Left ventricle myocardium superior (tissue), 1 donor: Measurements from ENCODE around the gene CTIF. TPM values are rescaled to one million over a fixed set of nuclear protein-coding genes. Genes with fewer than 3 reads are reported as not detected.

ENCODE experiments used
- ATAC-seq: fragments of 200-7000 bp; cut with Tn5 transposase; one replicate; pipeline ENCODE4 v1.9.1; 2020; ENCODE audit warnings: mild to moderate bottlenecking, moderate library complexity
- DNase-seq: peaks from one replicate; pipeline ENCODE4 v3.0.0-alpha.2; 2020
- intact Hi-C: fragments of 100-400 bp; cut with micrococcal nuclease; formaldehyde crosslinking; loops from one replicate; pipeline ENCODE4 v1.11.0; 2022
- total RNA-seq: library from RNA; stranded (reverse); fragmentation: NEBNext Ultra II Directional; extraction: Animal tissue kit (Norgen Biotek cat#: 25700); gene quantifications from one replicate; pipeline ENCODE4 v1.2.1, GENCODE V29; 2021
- donor health status: DM: no; HTN: yes; CAD: no; lungs with severe emphysema.

CTIF gene
- total RNA-seq, 1 donor from 2014 or later: 59.9 TPM

DNA sequence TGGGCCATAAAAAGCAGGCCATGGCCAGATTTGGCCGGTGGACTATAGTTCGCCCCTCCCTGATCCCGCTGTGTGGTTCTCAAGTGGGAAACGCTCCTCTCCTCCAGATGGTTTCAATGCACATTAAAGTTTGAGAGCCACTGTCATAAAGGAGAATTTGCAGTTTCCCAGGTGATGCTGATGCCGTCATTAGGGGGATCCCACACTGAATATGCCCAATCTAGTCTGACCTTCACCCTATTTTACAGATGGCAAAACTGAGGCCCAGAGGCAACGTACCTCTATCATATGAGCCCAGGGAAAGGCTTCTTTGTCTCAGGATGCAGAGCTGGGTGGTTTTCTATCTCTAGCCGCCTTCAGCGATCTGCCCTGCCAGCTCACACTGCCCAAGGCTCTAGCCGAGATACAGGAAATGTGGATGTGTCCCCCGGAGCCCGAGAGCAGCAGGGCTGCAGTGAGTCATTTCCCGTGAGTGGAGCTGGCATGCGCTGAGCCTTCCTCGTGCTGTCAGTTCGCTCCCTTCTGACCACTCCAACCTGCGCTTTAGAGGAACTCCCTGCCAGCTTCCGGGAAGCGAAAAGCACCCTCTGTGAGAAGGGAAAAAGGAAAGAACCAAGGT is 295.7 kb downstream of the CTIF start:
- ATAC-seq (peak; percentile 78), DNase-seq (peak; percentile 74)
- intact Hi-C loops: no loop called here

DNA sequence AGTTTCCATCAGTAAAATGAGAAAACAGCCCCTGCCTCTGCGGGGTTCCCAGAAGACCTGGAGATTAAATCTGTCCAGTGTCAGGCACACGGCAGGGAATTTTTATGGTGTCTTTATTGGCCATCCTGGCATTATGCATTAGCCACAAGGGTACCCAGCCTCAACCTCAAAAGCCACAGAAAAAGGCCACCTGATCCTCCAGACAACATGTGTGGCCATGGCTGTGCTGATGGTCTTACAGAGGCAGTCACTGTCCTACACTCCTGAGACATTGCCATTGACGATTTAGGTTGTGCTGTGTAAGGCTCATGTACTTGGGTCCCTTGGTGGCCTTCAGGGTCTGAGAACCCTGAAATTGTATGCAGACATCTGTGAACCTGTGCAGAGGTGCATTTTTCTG is 296.3 kb downstream of the CTIF start:
- no peak for ATAC-seq
- DNase-seq: no peak
- intact Hi-C loops: no loop called here

DNA sequence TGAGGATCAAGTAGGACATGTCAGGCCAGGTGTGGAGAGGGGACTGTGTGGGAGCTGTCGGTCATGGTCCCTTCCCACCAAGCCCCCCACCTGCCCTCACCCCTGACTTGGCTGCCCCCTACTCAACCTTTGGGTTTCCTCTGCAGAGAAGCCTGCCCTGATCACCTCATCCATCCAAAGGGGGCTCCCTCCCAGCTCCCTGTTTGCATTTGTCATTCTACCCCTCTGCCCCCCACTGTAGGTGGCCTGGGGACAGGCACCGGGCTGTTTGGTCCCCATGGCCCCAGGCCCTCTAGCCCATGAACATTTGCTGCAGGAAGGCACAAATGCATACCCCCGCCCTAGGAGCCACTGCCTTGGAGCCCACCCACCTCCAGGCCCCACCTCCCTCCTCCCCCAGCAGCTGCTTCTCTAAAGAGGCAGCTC is 296.9 kb downstream of the CTIF start:
- intact Hi-C loops: no loop called here
- no peak for ATAC-seq
- peak; percentile 10 for DNase-seq

DNA sequence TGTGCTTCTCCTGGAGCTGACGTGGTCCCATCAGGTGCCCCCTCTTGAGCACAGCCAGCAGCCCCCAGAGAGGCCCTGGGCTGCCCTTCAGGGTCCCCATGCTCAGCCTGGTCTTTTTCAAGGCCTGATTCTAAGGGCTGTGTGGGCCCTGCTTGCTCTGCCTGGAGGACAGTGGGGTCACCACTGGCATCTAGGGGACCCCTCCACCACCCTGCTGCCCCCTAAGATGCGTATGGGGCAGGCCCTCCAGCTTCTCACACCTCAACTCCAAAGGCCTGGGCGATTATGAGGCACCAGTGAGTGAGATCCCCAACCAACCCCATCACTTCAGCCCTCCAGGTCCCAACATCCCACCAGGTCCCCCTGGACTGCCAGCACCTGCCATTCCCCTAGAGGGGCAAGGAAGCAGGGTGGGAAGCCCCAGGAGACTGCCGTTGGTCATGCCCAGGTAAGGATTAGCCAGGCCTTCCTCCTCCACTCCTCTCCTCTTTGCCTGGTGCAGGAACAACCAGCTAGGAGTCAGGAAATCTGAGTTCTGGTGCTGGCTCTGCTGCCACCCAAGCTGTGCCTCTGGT is 297.5 kb downstream of the CTIF start:
- intact Hi-C loops: no loop called here

DNA sequence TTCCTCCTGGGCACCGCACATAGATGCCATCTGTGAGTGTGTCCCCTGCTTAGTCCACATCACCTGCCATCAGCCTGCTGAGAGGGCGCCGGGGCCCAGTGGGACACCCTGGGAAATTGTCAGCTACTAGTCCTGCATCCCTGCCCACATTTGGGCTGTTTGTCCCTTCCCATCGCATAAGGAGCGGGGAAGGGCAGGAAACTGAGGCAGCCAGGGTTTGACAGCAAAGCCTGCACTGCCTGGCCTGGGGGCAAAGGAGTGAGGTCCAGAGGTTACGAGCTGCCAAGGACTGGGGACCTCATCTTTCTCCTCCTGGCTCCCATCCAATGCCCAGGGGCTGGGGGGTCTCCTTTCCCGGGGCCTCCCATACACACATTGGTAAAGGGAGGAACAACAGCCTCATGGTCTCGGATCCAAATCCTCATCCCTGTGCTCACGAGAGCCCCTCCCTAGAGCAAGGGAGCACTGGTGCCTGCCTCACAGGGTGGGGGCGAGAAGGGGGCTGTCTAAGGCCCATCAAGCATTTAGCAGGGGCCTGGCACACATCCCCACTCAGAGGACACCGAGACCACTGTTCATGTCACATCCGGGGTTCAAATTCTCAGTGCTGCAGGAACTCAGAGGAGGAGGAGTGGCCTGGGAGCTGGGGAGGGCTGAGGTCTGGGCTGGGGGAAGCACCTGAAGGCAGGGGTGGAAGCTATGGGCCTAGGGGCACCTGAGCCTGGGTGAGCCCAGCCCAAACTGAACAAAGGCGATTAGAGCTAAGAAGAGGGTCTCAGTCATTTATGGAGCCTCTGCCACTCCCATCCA is 298.2 kb downstream of the CTIF start:
- ATAC-seq (no peak), DNase-seq (peak; percentile 18)
- intact Hi-C loops: no loop called here

More for the DNA sequence above, 297.5 kb downstream of the CTIF start:
- ATAC-seq (no peak), DNase-seq (peak; percentile 18)

DNA sequence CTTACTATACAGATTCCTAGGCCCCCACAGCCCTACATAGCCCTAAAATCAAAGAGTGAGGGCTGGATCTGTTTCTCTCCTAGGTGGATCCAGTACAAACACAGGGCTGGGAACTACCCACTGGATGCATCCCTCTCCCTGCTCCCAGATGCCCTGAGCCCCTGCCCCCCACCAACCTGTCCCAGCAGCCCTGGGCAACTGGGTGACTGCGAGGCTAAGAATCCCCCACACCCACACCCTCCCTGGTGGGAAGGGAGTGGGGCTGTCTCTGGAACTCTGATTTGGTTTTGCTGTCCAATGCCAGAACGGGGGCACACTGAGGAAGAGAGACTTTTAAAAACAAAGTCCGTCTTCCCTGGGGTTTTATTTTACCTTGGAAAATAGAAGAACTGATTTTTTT is 298.8 kb downstream of the CTIF start:
- intact Hi-C loops: no loop called here
- DNase-seq: peak; percentile 5
- ATAC-seq: no peak

DNA sequence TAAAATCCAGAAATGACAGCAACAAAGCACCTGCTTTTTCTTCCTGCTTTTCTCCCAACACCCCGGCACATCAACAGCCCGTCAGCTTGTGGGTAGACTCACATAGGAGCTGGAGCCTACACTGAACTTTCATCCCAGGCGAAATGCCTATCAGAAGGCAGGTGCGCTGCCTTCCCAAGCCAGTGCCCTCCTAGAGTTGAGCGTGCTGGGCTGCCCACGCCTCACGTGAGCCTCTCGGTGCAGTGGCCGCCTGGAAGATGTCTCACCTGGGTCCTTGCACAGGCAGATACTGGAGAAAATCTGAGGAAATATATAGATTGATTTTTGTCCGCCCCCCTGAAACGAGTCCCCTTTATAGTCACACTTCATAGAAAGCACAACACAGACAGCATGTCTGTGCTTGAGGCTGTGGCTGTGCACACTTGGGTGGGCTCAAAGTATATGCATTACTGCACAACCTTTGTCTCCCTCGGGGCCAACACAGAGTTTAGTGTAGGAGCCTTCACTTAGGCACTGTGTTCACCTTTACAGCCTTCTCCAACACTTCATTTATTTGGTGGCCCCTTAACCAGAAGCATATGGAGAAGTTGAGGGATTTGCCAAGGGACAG is 299.4 kb downstream of the CTIF start:
- intact Hi-C loops: no loop called here
- DNase-seq: peak; percentile 18

DNA sequence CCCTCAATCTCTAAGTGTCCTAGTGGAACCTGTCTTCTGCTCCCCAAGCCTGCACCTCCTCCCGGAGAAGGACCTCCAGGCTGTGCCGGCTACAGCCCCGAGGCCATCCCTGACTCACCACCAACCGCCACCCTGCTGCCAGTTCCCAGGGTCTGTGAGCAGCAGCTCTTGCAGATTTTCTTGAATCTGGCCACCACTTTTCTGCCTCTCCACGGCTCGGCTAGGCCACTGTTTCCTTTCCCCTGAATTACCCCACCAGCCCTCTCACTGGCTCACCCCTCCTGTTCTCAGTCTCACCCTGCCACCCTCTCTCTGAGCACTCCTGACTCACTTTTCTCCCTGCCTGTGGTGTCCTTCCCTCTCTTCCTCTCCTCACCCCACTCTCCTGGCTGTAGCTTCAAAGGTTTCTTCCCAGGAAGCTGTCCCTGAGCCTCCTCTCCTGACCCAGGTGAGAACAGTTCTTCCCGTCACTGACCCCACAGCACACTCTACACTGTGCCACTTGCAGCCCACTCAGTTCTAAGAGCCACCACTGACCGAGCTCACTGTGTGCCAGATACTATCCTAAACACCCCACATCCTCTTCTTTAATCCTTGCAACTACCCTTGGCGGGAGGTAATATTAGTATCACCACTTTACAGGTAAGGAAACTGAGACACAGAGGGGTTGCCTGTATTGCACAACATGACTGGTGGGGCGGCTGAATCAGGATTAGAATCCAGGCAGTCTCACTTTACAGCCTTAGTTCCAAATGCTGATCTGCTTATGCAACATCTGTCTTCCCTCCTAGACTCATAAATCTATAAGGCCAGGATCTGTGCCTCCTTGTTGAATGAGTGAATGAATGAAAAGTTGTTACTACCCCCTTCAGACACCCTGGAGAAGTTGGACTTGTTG is 300.3 kb downstream of the CTIF start:
- no peak for ATAC-seq
- intact Hi-C loops: no loop called here
- DNase-seq: peak; percentile 14

More for the DNA sequence above, 299.4 kb downstream of the CTIF start:
- no peak for ATAC-seq

DNA sequence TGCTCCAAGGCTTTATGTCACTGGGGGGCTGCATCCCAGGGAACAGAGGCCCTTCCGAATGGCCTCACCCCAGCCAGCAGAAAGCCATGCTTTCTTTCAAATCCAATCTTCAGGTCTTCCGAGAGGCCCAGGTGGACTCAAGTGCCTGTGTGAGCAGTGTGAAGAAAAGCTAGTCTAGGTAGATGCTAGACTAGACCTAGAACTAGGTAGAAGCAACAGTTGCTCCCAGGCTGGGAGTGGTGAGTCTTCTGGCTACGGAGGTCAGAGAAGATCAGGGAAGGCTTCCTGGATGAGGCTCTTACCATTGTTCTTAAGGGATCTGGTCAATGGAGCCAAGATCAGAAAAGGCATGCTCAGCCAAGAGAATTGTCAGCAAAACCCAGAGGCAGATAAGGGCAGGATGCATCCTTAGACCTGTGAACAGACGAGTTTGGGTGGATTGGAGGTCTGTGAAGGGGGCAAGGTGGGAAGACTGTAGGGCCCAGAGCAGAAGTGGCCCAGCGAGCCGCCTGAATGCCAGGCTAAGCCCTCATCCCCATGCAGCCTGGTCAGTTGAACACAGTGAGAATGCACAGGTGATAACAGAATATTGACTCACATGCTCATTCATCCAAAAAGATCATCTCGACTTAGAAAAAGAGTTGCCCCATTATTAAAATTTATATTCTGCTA is 301.1 kb downstream of the CTIF start:
- ATAC-seq (no peak), DNase-seq (peak; percentile 4)

DNA sequence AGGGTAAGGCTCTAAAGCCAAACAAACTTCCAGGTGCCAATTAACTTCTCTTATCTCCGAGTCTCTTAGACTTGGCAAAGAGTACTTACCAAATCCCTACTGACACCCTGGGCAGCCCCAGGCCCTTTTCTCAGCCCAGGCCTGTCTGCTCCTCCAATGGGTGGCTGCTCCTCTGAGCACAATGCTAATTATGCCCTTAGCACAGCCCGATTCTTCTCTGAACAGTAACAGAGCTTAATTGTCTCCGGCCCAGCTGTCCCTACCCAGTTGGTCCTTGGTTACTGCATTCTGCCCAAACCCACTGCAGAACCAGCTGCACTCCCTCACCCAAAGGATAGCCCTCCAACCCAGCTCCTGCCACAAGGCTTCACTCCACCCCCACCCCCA is 301.7 kb downstream of the CTIF start:
- DNase-seq: peak; percentile 4
- no peak for ATAC-seq
- intact Hi-C loops: no loop called here

More for the DNA sequence above, 301.1 kb downstream of the CTIF start:
- intact Hi-C loops: no loop called here

DNA sequence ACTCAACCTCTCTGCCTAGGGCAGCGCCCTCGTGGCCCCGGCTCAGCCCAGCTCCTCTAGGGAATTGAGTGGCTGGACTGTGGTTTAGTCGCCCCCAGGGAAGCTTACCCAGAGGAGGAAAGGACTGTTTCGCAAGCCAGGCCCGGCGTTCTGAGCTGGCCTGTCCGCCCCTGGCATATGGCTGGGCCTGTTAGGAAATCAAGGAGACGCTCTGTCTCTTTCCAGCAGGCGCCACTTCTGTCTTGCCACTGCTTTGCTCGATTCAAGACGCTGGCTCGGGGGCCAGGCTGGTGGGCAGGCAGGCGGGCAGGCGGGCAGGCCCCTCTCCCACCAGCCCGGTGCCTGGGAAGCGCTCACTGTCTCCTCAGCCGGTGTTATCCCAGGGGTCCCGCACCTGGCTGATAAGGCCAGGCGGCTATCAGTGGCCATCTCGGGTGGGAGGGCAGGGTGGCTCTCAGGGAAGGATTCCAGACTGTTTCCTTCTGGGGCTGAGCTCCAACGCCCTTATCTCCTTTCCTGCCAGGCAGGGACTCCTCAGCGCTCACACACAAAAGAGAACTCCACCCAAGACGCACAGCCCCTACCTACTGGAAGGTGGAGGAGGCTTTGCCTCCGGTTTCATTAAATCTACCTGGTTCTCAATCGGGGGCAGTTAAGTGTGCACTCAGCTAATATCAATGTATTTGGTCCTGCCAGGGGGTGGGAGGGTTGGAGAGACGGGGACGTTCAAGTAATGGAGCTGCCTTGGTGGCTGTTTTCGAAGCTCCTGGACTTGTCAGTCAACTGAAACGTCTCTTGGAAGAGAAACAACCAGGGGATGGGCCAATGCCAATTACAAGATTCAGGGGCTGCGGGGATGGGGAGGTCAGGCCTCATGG is 302.8 kb downstream of the CTIF start:
- intact Hi-C loops: no loop called here
- DNase-seq (peak; percentile 68), ATAC-seq (peak; percentile 57)

DNA sequence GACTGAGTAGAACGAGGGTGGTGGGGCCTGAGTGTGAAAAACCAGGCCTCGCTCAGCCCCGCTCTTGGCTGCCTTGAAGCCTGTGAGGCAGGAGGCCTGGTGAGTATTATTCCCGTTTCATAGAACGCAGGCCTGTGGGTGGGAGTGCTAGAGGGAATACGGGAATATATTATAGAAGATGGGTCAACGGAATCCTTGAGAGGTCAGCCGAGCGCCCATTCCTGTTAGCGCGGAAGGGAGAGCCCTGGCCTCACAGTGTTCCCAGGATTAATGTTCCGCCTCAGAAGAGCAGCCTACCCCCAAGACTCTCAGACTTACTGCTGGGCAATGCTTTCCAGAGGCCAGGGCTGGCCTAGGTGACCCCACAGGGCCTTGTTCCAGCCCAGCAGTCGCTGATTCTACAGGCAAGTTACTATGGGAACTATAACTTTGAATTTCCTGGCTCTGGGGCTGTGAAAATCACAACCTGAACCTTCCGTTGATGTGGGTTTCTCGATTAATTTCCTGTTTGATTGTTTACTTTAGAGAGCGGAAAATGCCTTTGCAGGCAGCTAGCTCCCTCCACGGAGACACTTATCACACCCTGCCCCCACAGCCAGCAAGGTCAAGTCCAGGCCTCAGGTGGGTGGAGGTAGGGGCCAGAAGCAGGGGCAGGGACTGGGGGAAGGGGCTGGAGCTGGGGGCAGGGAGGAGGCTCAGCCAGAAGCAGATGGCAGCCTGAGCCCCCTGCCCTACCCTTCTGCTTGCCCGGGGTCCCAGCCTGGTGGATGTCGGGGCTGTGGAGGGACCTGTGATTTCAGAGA is 303.6 kb downstream of the CTIF start:
- peak; percentile 33 for DNase-seq
- peak; percentile 59 for ATAC-seq
- intact Hi-C loops: no loop called here

DNA sequence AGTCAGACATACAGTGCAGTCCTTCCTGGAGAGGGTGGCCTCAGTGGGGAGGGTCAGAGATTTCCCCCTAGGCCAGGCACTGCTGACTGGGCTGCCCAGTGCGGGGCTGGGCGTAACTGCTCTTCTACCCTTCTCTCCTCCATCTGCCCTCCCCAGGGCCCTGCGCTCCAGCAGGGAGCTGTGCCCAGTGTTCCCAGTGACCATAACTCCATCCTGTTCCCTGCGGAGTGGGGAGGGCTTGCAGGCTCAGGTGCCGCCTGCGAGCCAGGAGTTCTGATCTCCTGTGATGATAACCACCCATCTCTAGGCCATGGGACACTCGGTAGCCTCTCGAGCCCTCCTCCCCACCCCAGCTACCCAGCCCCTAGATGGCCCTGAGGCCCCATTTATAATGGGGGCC is 304.3 kb downstream of the CTIF start:
- ATAC-seq (no peak), DNase-seq (peak; percentile 11)
- intact Hi-C loops: no loop called here

DNA sequence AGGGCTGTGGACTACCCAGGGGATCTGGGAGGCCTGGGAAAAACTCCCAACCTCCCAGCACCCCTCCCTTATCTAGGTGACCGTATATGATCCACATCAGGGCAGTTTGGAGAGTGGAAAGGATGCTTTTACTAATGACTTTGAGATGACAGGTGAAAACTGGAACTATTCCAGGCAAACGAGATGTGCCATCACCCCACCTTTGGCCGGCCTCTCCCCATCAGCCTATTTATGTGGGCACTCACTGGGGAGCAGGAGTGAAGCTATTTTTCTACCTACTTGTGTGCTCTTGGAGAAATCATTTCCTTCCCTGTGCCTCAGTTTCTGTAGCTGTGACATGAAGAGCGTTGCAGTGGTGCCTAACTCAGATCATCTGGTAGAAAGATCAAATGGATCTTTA is 304.8 kb downstream of the CTIF start:
- intact Hi-C loops: no loop called here
- DNase-seq (no peak), ATAC-seq (no peak)

DNA sequence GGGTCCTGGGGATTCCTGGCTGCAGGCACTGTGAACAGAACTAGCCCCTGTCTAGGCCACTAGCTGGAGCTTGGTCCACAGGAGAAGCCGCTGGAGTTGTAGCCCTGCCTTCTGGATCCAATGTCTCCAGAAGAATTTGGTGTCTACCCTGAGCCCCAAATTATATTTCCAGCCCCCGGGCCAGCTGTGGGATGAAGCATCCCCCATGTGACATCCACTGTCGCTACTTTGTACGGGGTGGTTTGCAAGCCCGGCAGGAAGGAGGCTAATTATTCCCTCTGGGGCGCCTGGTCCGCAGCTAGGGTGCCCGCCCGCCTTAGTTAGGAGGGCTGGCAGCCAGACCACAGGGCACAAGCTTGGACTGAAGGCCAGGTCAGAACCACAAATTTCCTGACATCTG is 305.4 kb downstream of the CTIF start:
- peak; percentile 16 for DNase-seq
- intact Hi-C loops: no loop called here
- ATAC-seq: no peak

DNA sequence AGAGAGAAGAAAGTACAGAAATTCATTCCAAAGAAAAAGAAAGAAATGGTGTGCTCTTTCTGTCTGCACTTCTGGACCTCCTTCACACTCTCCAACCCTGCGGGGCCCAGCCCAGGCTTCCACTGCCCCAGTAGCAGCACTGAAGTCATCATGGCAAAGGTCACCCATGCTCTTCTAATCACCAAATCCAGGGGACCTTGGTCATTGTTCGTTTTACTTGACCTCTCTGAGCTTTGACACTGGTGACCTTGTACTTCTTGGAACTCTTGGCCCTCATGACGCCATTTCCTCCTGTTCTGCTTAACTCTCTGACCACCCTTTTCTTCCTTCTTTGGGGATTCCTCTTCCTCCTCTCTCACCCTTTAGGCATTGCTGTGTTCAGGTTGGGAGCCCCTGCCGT is 306.3 kb downstream of the CTIF start:
- DNase-seq (peak; percentile 10), ATAC-seq (no peak)
- intact Hi-C loops: no loop called here

DNA sequence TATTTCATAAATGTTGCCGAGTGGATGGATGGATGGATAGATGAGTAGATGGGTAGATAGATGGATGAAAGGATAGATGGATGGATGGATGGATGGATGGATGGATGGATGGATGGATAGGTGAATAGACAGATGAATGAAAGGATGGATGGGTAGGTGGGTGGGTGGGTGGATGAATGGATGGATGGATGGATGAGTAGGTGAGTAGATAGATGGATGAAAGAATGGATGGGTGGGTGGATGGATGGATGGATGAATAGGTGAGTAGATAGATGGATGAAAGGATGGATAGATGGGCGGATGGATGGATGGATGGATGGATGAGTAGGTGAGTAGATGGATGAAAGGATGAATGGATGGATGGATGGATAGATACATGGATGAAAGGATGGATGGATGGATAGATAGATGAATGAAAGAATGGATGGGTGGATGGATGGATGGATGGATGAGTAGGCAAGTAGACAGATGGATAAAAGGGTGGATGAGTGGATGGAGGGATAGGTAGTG is 307.6 kb downstream of the CTIF start:
- DNase-seq: no peak
- intact Hi-C loops: no loop called here

More for the DNA sequence above, 307.6 kb downstream of the CTIF start:
- no peak for ATAC-seq
